Gastroesophageal sphincter (tissue), 3 donors: ENCODE measurements around the gene CTSW.

ENCODE experiments used
- EP300 ChIP-seq: sonication (generic); formaldehyde crosslinking; IDR thresholded peaks from one replicate; pipeline ENCODE4 v1.6.1; 2017; ENCODE audit warnings: antibody characterized with exemption, mild to moderate bottlenecking
- POLR2A ChIP-seq, 2 donors: fragments of 450-650 bp; IDR thresholded peaks; one replicate each; pipeline ENCODE4 v1.6.1; 2017; ENCODE audit warnings: antibody characterized with exemption in 2 of 2, mild to moderate bottlenecking in 2 of 2, moderate library complexity in 1 of 2
- POLR2AphosphoS5 ChIP-seq: sonication (generic); formaldehyde crosslinking; IDR thresholded peaks from one replicate; pipeline ENCODE4 v1.6.1; 2017; ENCODE audit warnings: antibody characterized with exemption
- TF ChIP-seq, protein P1 (sequence below), 4 experiments: fragments of 200-600 bp in 2 of 4; fragments of 450-650 bp in 2 of 4; sonication (generic) in 1 of 4; IDR thresholded peaks; one replicate each; pipeline ENCODE4 v1.5.1; 2017 to 2019; ENCODE audit warnings: antibody characterized with exemption in 4 of 4, mild to moderate bottlenecking in 2 of 4, moderate library complexity in 2 of 4

DNA sequence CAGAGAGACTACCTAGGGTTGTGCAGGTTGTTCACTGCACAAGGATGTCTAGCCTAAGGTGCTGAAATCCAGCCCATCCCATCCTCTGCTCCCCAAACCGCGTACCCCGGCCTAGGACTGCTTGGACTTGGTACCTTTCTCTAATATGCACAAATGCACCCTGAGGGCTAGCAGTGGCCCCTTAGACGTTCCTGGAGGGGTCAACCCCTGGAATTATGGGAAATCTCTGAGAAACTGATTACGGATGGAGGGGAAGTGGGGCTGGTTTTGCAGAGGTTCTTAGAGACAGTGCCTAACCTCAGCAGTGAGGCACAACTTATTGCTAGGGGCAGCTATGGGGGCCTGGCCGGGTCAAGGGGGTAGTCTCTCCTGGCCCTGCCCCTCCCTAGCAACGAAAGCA lies 36.8 kb downstream of the CTSW start:
- no peak for TF ChIP-seq POLR2A (IDR thresholded peaks at IDR 0.05)
- TF ChIP-seq, protein P1, sequence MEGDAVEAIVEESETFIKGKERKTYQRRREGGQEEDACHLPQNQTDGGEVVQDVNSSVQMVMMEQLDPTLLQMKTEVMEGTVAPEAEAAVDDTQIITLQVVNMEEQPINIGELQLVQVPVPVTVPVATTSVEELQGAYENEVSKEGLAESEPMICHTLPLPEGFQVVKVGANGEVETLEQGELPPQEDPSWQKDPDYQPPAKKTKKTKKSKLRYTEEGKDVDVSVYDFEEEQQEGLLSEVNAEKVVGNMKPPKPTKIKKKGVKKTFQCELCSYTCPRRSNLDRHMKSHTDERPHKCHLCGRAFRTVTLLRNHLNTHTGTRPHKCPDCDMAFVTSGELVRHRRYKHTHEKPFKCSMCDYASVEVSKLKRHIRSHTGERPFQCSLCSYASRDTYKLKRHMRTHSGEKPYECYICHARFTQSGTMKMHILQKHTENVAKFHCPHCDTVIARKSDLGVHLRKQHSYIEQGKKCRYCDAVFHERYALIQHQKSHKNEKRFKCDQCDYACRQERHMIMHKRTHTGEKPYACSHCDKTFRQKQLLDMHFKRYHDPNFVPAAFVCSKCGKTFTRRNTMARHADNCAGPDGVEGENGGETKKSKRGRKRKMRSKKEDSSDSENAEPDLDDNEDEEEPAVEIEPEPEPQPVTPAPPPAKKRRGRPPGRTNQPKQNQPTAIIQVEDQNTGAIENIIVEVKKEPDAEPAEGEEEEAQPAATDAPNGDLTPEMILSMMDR (IDR thresholded peaks at IDR 0.05): no peak
- TF ChIP-seq EP300: no peak
- no peak for TF ChIP-seq POLR2AphosphoS5
